GM12801 (cell line): ENCODE measurements around the gene CRYBB1.

Source experiments
- TF ChIP-seq, protein P1 (sequence below): IDR thresholded peaks from one replicate; pipeline ENCODE4 v1.5.1; 2011; ENCODE audit warnings: control low read depth; ENCODE audit not compliant: insufficient read length; ENCODE audit errors: extremely low read depth

The CRYBB1 gene

DNA sequence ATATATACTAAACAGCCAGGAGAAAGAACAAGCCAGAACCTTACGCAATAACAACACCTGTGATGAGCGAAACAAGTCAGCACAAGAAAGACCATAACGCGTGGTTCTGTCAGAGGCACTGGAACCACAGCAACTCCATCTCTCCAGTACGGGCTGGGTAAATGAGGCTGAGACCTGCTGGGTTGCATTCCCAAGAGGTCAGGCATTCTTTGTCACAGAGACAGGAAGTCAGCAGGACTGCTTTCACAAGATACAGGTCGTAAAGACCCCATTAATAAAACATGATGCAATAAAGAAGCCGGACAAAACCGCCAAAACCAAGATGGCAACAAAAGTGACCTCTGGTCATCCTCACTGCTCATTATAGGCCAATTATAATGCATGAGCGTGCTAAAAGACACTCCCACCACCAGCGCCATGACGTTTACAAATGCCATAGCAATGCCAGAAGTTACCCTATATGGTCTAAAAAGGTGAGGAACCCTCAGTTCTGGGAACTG, 49.6 kb downstream of the CRYBB1 start:
- TF ChIP-seq, protein P1, sequence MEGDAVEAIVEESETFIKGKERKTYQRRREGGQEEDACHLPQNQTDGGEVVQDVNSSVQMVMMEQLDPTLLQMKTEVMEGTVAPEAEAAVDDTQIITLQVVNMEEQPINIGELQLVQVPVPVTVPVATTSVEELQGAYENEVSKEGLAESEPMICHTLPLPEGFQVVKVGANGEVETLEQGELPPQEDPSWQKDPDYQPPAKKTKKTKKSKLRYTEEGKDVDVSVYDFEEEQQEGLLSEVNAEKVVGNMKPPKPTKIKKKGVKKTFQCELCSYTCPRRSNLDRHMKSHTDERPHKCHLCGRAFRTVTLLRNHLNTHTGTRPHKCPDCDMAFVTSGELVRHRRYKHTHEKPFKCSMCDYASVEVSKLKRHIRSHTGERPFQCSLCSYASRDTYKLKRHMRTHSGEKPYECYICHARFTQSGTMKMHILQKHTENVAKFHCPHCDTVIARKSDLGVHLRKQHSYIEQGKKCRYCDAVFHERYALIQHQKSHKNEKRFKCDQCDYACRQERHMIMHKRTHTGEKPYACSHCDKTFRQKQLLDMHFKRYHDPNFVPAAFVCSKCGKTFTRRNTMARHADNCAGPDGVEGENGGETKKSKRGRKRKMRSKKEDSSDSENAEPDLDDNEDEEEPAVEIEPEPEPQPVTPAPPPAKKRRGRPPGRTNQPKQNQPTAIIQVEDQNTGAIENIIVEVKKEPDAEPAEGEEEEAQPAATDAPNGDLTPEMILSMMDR = no peak

DNA sequence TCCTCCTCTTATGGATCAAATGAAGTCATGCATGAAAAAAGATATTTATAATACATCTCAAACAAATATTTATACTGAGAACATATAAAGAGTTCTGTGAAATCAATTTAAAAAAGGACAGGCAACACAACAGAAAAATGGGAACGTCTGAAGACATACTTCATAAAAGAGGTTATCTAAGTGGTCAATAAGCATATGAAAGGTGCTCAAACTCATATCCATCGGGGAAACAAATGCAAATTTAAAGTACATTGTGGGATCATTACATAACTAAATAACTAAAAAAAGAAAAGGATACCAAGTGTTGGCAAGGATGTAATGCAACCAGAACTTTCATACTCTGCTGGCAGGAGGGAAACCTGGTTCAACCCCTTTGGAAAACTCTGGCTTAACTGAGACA, 50.2 kb downstream of the CRYBB1 start:
- TF ChIP-seq, protein P1 = no peak

DNA sequence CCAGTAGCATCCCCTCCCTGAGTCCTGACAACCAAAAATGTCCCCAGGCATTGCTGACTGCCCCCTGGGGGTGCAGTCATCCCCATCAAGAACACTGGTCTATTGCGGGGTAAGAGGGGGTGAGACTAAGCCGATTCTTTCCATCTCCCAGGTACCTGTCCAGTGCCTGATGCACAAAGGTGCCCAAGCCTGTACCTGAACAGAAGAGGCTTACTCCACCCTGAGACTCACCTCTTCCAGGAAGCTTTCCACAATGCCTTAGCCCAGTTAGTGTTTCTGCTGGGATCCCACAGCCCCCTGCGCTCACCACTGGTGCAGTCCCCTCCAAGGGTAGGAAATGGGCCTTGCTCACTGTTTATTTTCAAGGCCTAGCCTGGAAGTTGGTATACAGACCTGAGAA, 50.8 kb downstream of the CRYBB1 start:
- TF ChIP-seq, protein P1 = no peak

DNA sequence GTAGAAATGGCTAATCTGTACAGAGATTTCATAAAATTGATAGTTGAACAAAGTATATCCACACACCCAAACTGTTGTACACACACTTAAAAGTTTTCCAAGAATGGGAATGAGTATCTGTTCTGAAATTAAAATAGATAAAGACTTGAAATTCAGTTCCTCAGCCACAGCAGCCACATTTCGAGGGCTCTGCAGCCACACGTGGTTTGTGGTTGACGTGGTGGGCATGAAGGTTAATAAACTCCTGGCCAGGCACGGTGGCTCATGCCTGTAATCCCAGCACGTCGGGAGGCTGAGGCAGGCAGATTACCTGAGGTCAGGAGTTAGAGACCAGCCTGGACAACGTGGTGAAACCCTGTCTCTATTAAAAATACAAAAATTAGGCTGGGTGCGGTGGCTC, 51.9 kb downstream of the CRYBB1 start:
- TF ChIP-seq, protein P1 = no peak

DNA sequence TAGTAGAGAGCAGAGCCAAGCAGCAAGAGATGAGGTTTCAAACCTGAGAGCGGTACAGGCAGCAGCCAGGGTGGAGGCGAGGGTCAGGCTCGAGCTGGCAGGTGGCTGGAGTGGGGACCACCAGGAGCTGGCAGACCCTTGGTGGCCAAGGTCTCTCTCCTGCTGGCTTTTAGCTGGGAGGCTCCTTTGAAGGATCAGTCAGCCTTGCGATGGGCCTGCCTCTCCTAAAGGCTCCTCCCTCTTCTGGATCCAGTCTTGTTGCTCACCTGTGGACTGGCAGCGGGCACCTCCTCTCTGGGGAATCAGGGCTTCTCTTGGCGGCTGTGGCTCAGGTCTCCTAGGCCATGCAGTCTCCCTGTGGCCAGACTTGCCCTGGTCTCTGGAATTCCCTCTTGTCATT, 52.6 kb downstream of the CRYBB1 start:
- TF ChIP-seq, protein P1 = no peak

DNA sequence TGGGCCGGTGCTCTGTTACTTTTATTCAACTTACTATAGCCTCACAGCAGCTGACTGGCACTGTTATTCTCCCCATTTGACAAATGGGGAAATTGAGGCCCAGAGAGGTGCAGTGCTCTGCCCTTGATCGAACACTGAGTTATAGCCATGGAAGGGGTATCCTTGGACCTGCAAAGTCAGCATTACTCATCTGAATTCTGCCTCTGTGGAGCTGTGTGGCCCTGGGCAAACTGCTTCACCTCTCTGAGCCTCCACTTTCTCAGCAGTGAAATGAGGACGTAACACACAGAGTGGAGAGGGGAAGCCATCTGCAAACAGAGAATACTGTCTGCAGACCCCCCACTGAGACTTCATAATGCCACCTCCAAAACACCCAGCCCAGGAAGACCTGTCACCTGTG, 53.2 kb downstream of the CRYBB1 start:
- TF ChIP-seq, protein P1 = no peak

DNA sequence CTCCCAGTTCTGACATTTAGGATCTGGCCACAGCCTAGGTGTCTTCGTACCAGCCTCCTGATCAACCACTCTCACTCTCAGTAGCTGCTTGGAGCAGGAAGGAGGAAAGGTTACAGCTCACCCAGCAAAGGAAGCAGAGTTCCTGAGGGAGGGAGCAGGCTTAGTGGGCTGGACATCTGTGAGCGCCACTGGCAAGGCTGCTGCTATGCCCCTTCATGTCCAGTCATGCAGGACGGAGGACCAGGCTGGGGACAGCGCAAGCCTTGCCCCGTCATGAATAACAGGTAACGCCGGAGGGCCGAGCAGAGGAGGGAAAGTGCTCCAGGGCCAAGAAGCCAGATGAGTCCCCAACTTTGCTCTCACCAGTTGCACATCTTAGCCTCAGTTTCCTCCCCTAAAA, 53.6 kb downstream of the CRYBB1 start:
- TF ChIP-seq, protein P1 = no peak

DNA sequence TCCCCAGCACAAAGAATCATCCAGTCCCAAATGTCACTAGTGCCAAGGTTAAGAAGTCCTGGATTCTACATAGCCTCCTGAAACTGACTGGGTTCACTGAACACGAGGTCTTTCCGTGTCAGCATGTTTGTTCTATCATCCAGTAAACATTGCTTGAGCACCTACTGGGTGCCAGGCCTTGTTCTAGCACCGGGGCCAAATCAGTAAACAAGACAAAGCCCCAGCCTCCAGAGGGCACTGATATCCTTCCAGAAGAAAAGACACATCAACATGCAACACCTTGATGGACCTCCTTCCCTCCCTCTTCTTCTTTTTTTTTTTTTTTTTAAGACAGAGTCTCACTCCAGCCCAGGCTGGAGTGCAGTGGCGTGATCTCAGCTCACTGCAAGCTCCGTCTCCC, 54.8 kb downstream of the CRYBB1 start:
- TF ChIP-seq, protein P1 = no peak
